DMS 273 treated with DMSO at 0.1 percent for 48 hours (cell line): ENCODE results near the gene TMEM138.

Experiments used
- DNase-seq: peaks from one replicate; lab custom pipeline; 2025; lab: John Stamatoyannopoulos, UW

TMEM138 gene

DNA sequence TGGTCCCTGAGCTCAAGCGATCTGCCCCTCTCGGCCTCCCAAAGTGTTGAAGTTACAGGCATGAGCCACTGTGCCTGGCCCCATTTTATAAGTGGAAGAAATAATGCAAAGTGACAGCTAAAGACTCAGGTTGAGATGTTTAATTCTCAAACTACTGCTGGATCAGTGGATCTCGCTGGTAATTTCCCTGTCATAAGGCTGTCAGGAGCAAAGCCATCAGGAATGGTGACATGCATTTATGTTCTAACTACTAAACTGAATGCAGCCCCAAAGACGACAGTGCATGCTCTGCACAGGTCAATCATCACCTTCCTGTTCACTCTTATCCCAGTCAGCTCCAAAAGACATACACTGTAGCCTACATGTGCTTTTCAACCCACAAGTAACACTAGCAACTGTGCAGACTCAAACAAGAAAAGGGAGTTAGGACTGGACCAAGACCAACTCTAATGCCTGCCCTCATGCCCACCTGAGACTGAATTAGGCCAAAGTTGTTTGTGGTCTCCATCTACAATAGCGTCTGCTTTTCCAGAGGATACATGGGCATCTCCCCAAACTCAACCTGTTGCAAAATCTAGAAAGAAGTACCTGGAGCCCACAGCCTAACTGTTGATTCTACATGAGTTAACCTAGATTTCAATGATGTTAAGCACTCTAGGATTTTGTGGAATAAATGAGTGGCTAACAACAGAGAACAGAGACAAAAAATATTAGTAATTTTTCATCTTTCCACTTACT lies 45.0 kb downstream of the TMEM138 start:
- DNase-seq: no peak

DNA sequence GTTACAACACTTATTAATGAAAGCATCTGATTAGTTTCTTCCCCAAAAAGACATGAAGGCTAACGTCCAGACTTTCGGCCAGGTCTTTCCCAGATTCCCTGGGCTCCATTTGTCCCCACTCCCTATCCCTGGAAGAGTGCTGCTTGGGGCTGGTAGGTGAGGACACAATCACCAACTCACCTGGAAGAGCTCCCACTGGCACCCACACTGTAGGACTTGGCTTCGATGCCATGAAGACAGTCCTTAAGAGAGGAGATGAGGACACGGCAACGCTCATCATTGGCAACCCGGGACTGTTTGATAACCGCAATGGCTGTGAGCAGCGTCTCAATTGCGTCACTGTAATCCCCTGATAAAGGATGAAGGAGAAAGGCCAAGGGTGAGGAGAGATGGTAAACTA lies 49.4 kb downstream of the TMEM138 start:
- DNase-seq: no peak

DNA sequence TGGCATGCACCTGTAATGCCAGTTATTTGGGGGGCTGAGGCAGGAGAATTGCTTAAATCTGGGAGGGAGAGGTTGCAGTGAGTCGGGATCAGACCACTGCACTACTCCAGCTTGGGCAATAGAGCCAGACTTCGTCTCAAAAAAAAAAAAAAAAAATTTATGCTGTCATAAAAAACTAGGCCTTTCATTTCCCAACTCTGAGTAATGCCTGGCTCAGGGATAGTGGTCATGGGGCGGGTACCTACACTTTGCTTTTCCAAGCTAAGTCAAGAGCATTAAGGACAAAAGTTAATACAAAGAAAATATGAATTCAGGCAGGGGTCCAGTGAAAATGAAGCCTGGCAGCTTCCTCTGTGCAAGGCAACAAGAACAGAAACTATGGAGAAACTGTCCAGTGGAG lies 51.3 kb downstream of the TMEM138 start:
- DNase-seq: no peak

DNA sequence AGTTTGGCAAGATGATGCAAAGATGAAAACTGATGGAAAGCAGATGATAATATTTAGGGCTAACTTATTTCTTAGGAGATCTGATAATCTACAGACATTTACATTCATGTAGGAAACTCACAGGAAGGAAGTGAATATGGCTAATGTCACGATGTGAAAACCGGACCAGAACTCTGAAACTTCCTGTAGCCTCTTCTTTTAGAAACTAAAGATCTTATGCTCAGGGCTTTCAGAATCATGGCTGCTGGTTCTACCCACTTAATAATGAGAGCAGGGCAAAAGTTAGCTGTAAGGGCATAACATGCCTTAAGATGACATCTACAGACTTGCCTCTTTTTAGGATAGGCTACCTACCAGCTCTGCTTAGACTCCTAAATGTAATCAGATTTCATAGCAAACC lies 52.4 kb downstream of the TMEM138 start:
- DNase-seq: no peak

DNA sequence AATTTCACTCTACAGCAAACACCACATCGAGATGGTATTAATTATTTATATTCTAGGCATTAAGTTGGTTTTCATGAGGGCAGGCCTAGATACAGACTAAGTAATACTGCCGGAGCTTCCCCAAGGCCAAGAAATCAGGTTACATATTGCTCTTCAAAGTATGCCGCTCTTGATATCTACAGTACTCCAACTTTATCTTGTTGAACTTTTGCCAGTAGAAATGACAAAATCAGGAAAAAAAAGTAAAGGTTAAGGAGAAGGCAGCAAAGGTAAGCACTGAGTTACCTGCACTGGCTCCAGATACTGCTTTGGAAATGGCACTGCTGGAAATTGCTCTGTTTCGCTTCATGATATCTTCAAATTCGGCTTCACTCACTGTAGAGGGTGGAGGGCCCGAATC lies 53.2 kb downstream of the TMEM138 start:
- DNase-seq: no peak

DNA sequence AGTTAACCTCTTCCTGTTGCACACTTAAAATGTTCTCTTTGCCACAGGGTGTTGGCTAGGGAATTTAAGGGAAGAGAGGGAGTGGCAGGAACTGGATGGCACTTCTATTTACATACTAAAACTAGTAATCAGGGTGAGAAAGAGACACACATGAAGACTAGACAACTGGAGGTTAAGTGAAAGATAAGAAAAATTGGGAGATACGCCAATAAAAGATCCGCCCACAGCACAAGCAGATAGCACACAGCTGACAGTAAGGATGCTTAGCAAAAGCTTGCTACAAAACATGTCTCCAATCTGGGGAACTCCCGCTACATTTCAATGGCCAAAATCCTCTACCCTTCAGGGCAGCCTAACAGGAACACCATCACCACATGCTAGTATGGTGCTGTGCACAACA lies 54.8 kb downstream of the TMEM138 start:
- no peak for DNase-seq

DNA sequence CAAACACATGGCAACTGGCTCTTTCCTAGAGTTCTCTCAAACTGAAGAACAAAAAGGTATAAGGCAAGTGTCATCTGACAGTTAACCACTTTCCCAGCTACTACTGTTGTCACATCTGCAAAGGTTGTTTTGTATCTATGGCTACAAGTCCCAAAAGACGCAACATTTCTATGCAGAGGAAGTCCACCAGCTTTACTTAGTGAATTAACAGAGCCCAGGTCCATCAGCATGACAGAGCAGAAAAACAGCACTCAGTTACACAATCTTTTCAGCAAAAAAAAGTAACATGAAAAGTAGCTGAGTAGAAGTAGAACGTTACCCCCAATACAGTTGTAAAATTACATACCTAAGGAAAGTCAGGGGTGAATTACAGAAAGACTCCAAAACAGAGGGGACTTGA lies 55.5 kb downstream of the TMEM138 start:
- DNase-seq: no peak

DNA sequence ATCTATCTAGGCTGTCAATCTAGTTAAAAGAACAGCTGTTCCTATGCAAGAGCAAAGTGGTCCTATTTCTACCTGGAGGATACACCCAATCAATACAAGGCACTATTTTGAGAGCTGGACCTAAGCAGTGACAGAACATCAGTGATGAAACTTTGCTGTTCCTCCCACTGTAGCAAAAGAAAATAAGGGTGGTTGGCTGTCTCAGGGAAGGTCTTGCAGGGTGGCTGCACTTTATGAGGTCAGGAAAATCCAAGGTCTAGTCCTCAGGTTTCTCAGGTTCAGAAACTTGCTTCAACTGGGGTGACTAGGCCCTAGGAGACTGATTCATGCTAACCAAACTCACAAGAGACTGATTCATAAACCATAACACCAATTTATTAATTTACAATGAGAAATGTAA lies 56.0 kb downstream of the TMEM138 start:
- no peak for DNase-seq
